Naive thymus-derived CD4-positive, alpha-beta T cell (primary cell): ENCODE data around the gene CACNB4. TPM values are rescaled to one million over a fixed set of nuclear protein-coding genes. Genes with fewer than 3 reads are reported as not detected.
"Not testable (repeated sequence)": the region's sequence is repeated elsewhere in the genome, so short reads cannot be mapped to it uniquely, and the experiment has no call there.

Experiments used
- ATAC-seq: fragments of 150-1000 bp; cut with Tn5 transposase; 2 replicates; pipeline ENCODE4 v1.10.0; 2021; ENCODE audit warnings: mild to moderate bottlenecking, moderate library complexity
- CTCF ChIA-PET: fragments of 350-600 bp; sonication (Branson Sonifier 250); formaldehyde crosslinking; loops from one replicate; lab custom pipeline; 2021; ENCODE audit warnings: antibody characterized with exemption; lab: Charles Lee
- POLR2A ChIA-PET: fragments of 350-600 bp; sonication (Branson Sonifier 250); formaldehyde crosslinking; loops from one replicate; lab custom pipeline; 2021; ENCODE audit warnings: antibody characterized with exemption, inconsistent platforms; lab: Charles Lee
- DNase-seq, 9 donors: peaks; one replicate each; pipeline versions ENCODE4 v3.0.0 to v3.0.0-alpha.2; 2020 to 2022; ENCODE audit warnings: mixed read lengths in 1 of 9
- H3K27ac ChIP-seq: one replicate; pipeline ENCODE4 v1.7.0; 2013; ENCODE audit warnings: mild to moderate bottlenecking, low read depth, low read length, moderate library complexity
- H3K27me3 ChIP-seq, 2 donors: one replicate each; pipeline ENCODE4 v1.7.0; 2013; ENCODE audit warnings: low read length in 2 of 2, mild to moderate bottlenecking in 2 of 2, moderate library complexity in 2 of 2; ENCODE audit not compliant: control insufficient read depth in 2 of 2, insufficient read depth in 2 of 2
- H3K36me3 ChIP-seq, 3 experiments: 1 replicate in 2 of 3; 2 replicates in 1 of 3; pipeline ENCODE4 v1.7.0; 2013; ENCODE audit warnings: low read length in 3 of 3, mild to moderate bottlenecking in 3 of 3, moderate library complexity in 1 of 3; ENCODE audit not compliant: insufficient read depth in 3 of 3, control insufficient read depth in 2 of 3
- H3K4me1 ChIP-seq, 2 donors: one replicate each; pipeline ENCODE4 v1.7.0; 2013; ENCODE audit warnings: low read length in 2 of 2, mild to moderate bottlenecking in 2 of 2, moderate library complexity in 1 of 2; ENCODE audit not compliant: control insufficient read depth in 2 of 2, insufficient read depth in 2 of 2
- H3K4me3 ChIP-seq: 2 replicates; pipeline ENCODE4 v1.7.0; 2013; ENCODE audit warnings: mild to moderate bottlenecking, low read length
- H3K9me3 ChIP-seq, 3 experiments: 1 replicate in 2 of 3; 2 replicates in 1 of 3; pipeline ENCODE4 v1.7.0; 2013; ENCODE audit warnings: low read length in 3 of 3; ENCODE audit not compliant: control insufficient read depth in 2 of 3
- H3K27ac Mint-ChIP-seq, 9 donors: one replicate each; pipeline ENCODE4 v1.8.0; 2020 to 2022; ENCODE audit warnings: mixed read lengths in 9 of 9, mild to moderate bottlenecking in 8 of 9, moderate library complexity in 5 of 9, inconsistent platforms in 2 of 9
- H3K27me3 Mint-ChIP-seq, 5 donors: one replicate each; pipeline ENCODE4 v1.8.0; 2021 to 2022; ENCODE audit warnings: mixed read lengths in 5 of 5, mild to moderate bottlenecking in 1 of 5
- H3K36me3 Mint-ChIP-seq, 5 donors: one replicate each; pipeline ENCODE4 v1.8.0; 2020 to 2022; ENCODE audit warnings: mixed read lengths in 5 of 5, mild to moderate bottlenecking in 3 of 5, inconsistent platforms in 1 of 5
- H3K4me1 Mint-ChIP-seq, 7 donors: one replicate each; pipeline ENCODE4 v1.8.0; 2020 to 2022; ENCODE audit warnings: mixed read lengths in 7 of 7, mild to moderate bottlenecking in 3 of 7, inconsistent platforms in 1 of 7
- H3K4me3 Mint-ChIP-seq, 10 donors: one replicate each; pipeline ENCODE4 v1.8.0; 2020 to 2022; ENCODE audit warnings: mild to moderate bottlenecking in 10 of 10, mixed read lengths in 10 of 10, moderate library complexity in 6 of 10, inconsistent platforms in 2 of 10
- H3K9me3 Mint-ChIP-seq, 11 donors: one replicate each; pipeline ENCODE4 v1.8.0; 2020 to 2022; ENCODE audit warnings: mixed read lengths in 11 of 11, mild to moderate bottlenecking in 4 of 11, inconsistent platforms in 1 of 11, moderate library complexity in 1 of 11
- intact Hi-C, 2 donors: fragments of 100-400 bp; cut with micrococcal nuclease; formaldehyde crosslinking; loops; one replicate each; pipeline ENCODE4 v1.15.1; 2023
- polyA plus RNA-seq, 2 donors: library from polyadenylated mRNA; unstranded; fragments of 300-500 nt; fragmentation: Illumina TruSeq; gene quantifications; one replicate each; pipeline ENCODE4 v1.2.3, GENCODE V29; 2021
- total RNA-seq, 6 experiments: library from RNA in 5 of 6; stranded (reverse) in 5 of 6; gene quantifications; 1 replicate in 5 of 6; 2 replicates in 1 of 6; pipeline ENCODE4 v1.2.3 and lab custom pipeline; 2021 to 2026

Gene CACNB4
- total and polyA plus RNA-seq, 7 experiments from 2014 or later: 0.16 to 2.5 (median 0.42) TPM; not detected in 2

DNA sequence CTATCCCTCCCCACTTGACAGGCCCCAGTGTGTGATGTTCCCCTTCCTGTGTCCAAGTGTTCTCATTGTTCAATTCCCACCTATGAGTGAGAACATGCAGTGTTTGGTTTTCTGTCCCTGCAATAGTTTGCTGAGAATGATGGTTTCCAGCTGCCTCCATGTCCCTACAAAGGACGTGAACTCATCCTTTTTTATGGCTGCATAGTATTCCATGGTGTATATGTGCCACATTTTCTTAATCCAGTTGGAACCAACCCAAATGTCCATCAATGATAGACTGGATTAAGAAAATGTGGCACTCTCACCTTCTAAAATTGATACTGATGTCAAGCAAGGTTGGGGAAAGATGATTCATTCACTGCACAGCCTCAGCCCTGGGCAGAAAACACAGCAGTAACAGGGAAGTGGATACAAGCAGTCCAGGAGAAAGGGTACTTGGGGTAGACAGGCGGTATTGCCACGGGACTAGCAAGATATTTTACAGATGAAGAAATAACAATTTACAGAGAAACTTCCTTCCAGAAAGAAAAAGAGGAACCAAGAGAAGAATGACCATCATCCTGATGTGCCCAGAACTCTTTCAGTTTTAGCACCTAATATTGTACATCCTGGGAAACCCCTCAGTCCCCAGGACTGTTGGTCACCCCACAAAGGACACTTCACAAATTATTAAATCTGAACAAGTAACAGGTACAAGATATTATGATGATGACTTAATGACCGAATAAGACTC, 68.1 kb downstream of the CACNB4 start:
- H3K27me3 ChIP-seq, H3K4me1 ChIP-seq, H3K9me3 ChIP-seq, H3K4me3 ChIP-seq, H3K36me3 ChIP-seq, H3K27ac ChIP-seq, DNase-seq, H3K36me3 Mint-ChIP-seq, H3K4me1 Mint-ChIP-seq, POLR2A ChIA-PET, H3K27ac Mint-ChIP-seq, H3K9me3 Mint-ChIP-seq, H3K4me3 Mint-ChIP-seq, CTCF ChIA-PET: not testable (repeated sequence)
- peak; percentile 83 for ATAC-seq
- peaks cover 0 to 14% (median 2%) of the 10 kb centered on the region in 5 donors for H3K27me3 Mint-ChIP-seq
- intact Hi-C loops: loop anchor here in 1 of 2 donors (10.0 kb wide), 1 partner anchor 404 kb away; no protein-coding TSS in a partner anchor

DNA sequence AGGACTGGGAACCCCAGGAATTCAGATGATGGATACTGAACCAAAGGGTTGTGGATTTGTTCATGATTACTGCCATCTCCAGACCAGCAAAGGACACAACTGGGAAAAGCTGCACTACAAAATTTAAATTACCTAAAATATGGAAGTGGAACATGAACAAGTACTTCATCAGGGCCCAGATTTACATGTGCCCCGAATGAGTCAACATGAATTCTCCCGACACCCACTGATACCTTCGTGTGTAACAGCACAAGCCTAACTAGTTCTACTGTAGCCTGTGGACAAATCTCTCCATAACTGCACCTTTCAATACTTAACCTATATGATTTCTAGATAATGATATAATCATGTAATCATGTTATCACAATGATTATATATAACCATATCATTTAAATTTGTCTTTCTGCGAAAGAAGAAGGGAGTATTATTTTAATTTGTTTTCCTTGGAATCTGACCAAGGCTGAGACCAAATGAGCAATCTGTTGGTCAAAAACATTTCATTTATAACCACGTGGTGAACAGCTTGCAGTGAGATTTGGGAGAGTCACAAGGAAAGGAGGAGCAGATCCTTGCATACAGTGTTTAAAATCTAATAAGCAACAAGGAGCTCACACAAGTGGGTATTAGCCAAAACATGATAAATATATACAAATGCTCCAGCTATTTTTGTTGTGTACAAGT, 70.5 kb downstream of the CACNB4 start:
- no peak for ATAC-seq
- CTCF ChIA-PET: interaction anchor here (1.1 kb wide), 1 partner anchor 635 kb away, joined by 3 read pairs; no protein-coding TSS in a partner anchor
- Histone ChIP-seq H3K27ac (no peak overlapping the region), H3K4me1 (no peaks in the 10 kb centered on the region), H3K36me3 (no peaks in the 10 kb centered on the region), H3K4me3 (no peak overlapping the region), H3K9me3 (no peaks in the 10 kb centered on the region), H3K27me3 (no peaks in the 10 kb centered on the region)
- Mint-ChIP-seq H3K4me1 (peaks cover 0 to 12% (median 10%) of the 10 kb centered on the region in 7 donors), H3K27ac (no peak overlapping the region), H3K36me3 (peaks cover 0 to 5% (median 0%) of the 10 kb centered on the region in 5 donors), H3K9me3 (peaks cover 0 to 1% (median 0%) of the 10 kb centered on the region in 11 donors), H3K27me3 (peaks cover 0 to 14% (median 0%) of the 10 kb centered on the region in 5 donors), H3K4me3 (no peak overlapping the region)
- POLR2A ChIA-PET: no interaction called here
- intact Hi-C loops: loop anchor here (5.0 to 10.0 kb wide), 4 partner anchors 149 to 764 kb away; partner anchors contain the start of genes ARL5A (in 1 of the 2), RBM43 (in 1 of the 2) and STAM2 (in 1 of the 2)
- no peak for DNase-seq

DNA sequence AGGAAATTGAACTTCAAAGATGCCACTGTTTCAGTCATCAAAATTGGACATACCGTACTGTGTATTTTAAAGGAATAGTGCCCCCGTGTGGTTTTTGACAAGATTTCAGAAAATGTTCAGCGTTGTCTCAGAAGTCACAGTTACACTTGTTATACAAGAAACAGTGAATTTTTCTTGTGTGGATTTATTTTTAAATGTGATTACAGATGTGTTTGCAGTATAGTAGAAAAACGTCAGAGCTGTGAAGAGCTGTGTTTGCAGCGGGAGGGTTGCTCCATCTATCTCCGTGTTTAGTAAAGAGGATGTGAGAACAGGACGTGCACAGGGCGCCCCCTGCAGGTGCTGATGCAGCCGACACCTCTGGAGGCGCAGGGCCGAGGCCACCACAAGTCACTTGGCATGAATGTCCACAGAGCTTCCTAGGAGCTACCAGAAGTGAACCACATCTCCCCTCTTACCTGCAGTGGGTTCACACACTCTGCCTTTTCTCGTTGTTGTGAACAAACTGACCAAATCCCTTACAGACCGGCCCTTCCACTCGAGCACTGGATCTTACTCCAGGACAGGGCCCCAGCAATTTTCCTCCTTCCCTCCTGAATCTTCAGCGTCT, 73.1 kb downstream of the CACNB4 start:
- Mint-ChIP-seq H3K4me1 (peaks cover 0 to 12% (median 10%) of the 10 kb centered on the region in 7 donors), H3K27me3 (peaks cover 0 to 14% (median 0%) of the 10 kb centered on the region in 5 donors), H3K36me3 (peaks cover 0 to 4% (median 0%) of the 10 kb centered on the region in 5 donors), H3K9me3 (peaks cover 0 to 1% (median 0%) of the 10 kb centered on the region in 11 donors), H3K4me3 (peak overlapping the region; percentile 3 to 95 (median 82)), H3K27ac (peak overlapping the region in 4 of 9 donors; percentile 13 to 58 (median 24))
- Histone ChIP-seq H3K9me3 (no peaks in the 10 kb centered on the region), H3K27ac (no peak overlapping the region), H3K4me1 (no peaks in the 10 kb centered on the region), H3K36me3 (no peaks in the 10 kb centered on the region), H3K27me3 (no peaks in the 10 kb centered on the region), H3K4me3 (peak overlapping the region; percentile 54)
- intact Hi-C loops: loop anchor here (1.0 to 10.0 kb wide), 6 partner anchors 26 to 761 kb away; partner anchors contain the start of genes ARL5A (in 1 of the 2), ARL6IP6 (in 1 of the 2), RBM43 (in 1 of the 2) and STAM2 (in 1 of the 2)
- ChIA-PET CTCF (interaction anchor here (1.1 to 2.4 kb wide), 8 partner anchors 13 to 405 kb away, joined by 3 to 14 read pairs (median 7); no protein-coding TSS in a partner anchor), POLR2A (no interaction called here)
- peak; percentile 94 for ATAC-seq
- DNase-seq: peak; percentile 50 to 81 (median 76)

DNA sequence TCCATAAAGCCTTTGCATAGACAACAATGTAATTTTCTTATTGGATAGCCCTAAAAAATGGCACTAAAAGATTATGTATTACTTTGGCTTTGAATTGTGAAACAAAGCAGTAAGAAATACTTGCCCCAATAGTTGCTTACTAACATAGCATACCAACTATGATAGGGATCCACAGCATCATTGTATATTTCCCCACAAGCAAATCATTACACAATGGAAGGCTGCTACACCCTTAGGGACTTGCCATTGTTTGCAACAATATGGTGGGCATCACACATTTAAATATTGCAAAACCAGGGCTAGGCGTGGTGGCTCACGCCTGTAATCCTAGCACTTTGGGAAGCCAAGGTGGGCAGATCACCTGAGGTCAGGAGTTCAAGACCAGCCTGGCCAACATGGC, 74.4 kb downstream of the CACNB4 start:
- ChIA-PET POLR2A (no interaction called here), CTCF (interaction anchor here (0.7 to 2.4 kb wide), 8 partner anchors 9 to 81 kb away, joined by 3 to 14 read pairs (median 7); no protein-coding TSS in a partner anchor)
- Histone ChIP-seq H3K9me3 (no peaks in the 10 kb centered on the region), H3K27me3 (no peaks in the 10 kb centered on the region), H3K36me3 (no peaks in the 10 kb centered on the region), H3K4me3 (no peak overlapping the region), H3K4me1 (no peaks in the 10 kb centered on the region), H3K27ac (no peak overlapping the region)
- Mint-ChIP-seq H3K27me3 (peaks cover 0 to 18% (median 1%) of the 10 kb centered on the region in 5 donors), H3K36me3 (no peaks in the 10 kb centered on the region), H3K27ac (no peak overlapping the region), H3K9me3 (peaks cover 0 to 1% (median 0%) of the 10 kb centered on the region in 11 donors), H3K4me3 (no peak overlapping the region), H3K4me1 (peaks cover 0 to 12% (median 10%) of the 10 kb centered on the region in 7 donors)
- DNase-seq (no peak), ATAC-seq (no peak)
- intact Hi-C loops: loop anchor here (10.0 kb wide), 3 partner anchors 200 to 760 kb away; partner anchors contain the start of genes ARL5A (in 1 of the 2) and RBM43 (in 1 of the 2)

DNA sequence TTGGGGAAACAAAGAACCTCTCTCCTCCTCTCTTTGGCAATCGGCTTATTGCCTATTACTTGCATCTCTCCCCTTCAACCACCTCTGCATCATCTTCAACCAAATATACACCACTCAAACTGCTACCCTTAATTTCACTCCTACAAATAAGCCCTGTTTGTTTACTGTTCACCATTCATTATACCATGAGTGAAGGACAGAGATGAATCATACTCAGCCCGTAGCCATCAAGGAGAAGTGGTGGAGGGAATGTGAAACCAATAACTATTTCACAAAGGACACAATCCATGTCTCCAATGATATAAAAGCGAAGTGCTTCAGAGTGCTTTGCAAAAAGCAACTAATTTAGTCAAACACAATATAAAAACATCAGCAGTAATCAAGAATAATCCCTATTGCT, 76.8 kb downstream of the CACNB4 start:
- Mint-ChIP-seq H3K36me3 (no peaks in the 10 kb centered on the region), H3K4me3 (no peak overlapping the region), H3K4me1 (peaks cover 0 to 12% (median 10%) of the 10 kb centered on the region in 7 donors), H3K9me3 (peaks cover 0 to 1% (median 0%) of the 10 kb centered on the region in 11 donors), H3K27ac (no peak overlapping the region), H3K27me3 (peaks cover 0 to 29% (median 4%) of the 10 kb centered on the region in 5 donors)
- ATAC-seq: no peak
- Histone ChIP-seq H3K4me3 (no peak overlapping the region), H3K27me3 (no peaks in the 10 kb centered on the region), H3K4me1 (no peaks in the 10 kb centered on the region), H3K9me3 (no peaks in the 10 kb centered on the region), H3K27ac (no peak overlapping the region), H3K36me3 (no peaks in the 10 kb centered on the region)
- CTCF ChIA-PET: interaction anchor here (0.6 to 0.7 kb wide), 2 partner anchors 21 to 216 kb away, joined by 3 to 4 read pairs; no protein-coding TSS in a partner anchor
- POLR2A ChIA-PET: no interaction called here
- no peak for DNase-seq
- intact Hi-C loops: loop anchor here (10.0 kb wide), 3 partner anchors 197 to 757 kb away; partner anchors contain the start of genes ARL5A (in 1 of the 2) and RBM43 (in 1 of the 2)

DNA sequence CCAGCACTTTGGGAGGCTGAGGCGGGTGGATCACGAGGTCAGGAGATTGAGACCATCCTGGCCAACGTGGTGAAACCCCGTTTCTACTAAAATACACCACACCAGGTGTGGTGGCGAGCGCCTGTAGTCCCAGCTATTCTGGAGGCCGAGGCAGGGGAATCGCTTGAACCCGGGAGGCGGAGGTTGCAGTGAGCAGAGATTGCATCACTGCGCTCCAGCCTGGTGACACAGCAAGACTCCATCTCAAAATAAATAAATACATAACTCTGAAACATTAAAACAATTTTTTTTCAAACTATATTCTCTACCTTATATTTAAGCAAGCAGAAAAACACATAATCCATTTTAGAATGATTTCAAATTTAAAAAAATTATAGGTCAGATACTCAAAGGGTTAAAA, 77.8 kb downstream of the CACNB4 start:
- H3K27ac Mint-ChIP-seq: not testable (repeated sequence)

More for the DNA sequence above, 77.8 kb downstream of the CACNB4 start:
- H3K27me3 Mint-ChIP-seq: peaks cover 0 to 29% (median 4%) of the 10 kb centered on the region in 5 donors
- DNase-seq, H3K27ac ChIP-seq, H3K4me3 Mint-ChIP-seq, H3K4me1 ChIP-seq, H3K36me3 ChIP-seq, CTCF ChIA-PET, H3K4me3 ChIP-seq, H3K9me3 Mint-ChIP-seq, H3K9me3 ChIP-seq, H3K27me3 ChIP-seq, H3K36me3 Mint-ChIP-seq, ATAC-seq, POLR2A ChIA-PET: not testable (repeated sequence)
- H3K4me1 Mint-ChIP-seq: peaks cover 0 to 10% (median 9%) of the 10 kb centered on the region in 7 donors
- intact Hi-C loops: loop anchor here (10.0 kb wide), 3 partner anchors 196 to 756 kb away; partner anchors contain the start of genes ARL5A (in 1 of the 2) and RBM43 (in 1 of the 2)
